ENCODE measurements around the gene KLK15. TPM values are rescaled to one million over a fixed set of nuclear protein-coding genes. Genes with fewer than 3 reads are reported as not detected.

KLK15 gene

DNA sequence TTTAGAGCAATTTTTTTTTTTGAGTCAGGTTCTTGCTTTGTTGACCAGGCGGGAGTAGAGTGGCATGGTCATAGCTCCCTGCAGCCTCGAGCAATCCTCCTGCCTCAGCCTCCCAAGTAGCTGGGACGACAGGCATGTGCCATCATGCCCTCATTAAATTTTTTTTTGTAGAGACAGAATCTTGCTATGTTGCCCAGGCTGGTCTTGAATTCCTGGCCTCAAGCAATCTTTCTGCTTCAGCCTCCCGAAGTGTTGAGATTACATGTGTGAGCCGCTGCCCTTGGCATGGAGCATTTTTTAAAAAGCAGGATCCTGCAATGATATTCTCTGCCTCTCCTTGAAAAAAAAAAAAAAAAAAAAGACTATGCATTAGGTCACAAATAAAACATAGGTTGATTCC lies 57.2 kb downstream of the KLK15 start:
- Histone ChIP-seq H4K91ac (ENCODE audit: low read depth, low read length, poor library complexity) (no peak overlapping the region), H4K8ac (ENCODE audit: low read depth, low read length) (no peak overlapping the region), H3K9me3 (replicated peaks in 1 of 2; ENCODE audit: control insufficient read depth in 2 of 2, insufficient read depth in 1 of 2, low read depth in 1 of 2, low read length in 2 of 2) (no peaks in the 10 kb centered on the region), H2BK120ac (ENCODE audit: low read depth, low read length) (no peak overlapping the region), H3K79me1 (ENCODE audit: low read depth, low read length) (no peaks in the 10 kb centered on the region), H2AK5ac (ENCODE audit: low read depth, low read length) (no peak overlapping the region), H2BK5ac (ENCODE audit: low read length) (no peak overlapping the region), H3K23ac (ENCODE audit: low read depth, low read length, poor library complexity) (no peak overlapping the region), H3K4me3 (ENCODE audit: low read length in 2 of 2) (no peak overlapping the region), H3K27ac (replicated peaks; ENCODE audit: low read length) (no peak overlapping the region), H2BK15ac (ENCODE audit: low read length) (no peak overlapping the region), H3K9ac (ENCODE audit: low read depth, low read length, poor library complexity) (no peak overlapping the region), H3K4ac (ENCODE audit: low read length) (no peak overlapping the region), H2BK12ac (ENCODE audit: low read length) (no peak overlapping the region), H3K27me3 (ENCODE audit: control insufficient read depth in 3 of 3, insufficient read depth in 3 of 3, low read depth in 1 of 3, low read length in 3 of 3) (peaks cover 3 to 45% (median 20%) of the 10 kb centered on the region in 3 experiments), H3K18ac (ENCODE audit: low read length) (no peak overlapping the region), H3K4me2 (ENCODE audit: insufficient read depth, low read length, poor library complexity, severe bottlenecking) (no peak overlapping the region), H3K4me1 (ENCODE audit: control insufficient read depth in 2 of 2, insufficient read depth in 1 of 2, low read depth in 1 of 2, low read length in 2 of 2) (peaks cover 0 to 1% of the 10 kb centered on the region in 2 donors), H2AFZ (ENCODE audit: low read length) (no peak overlapping the region), H3K36me3 (replicated peaks in 1 of 2; ENCODE audit: control insufficient read depth in 2 of 2, insufficient read depth in 2 of 2, low read length in 2 of 2) (no peaks in the 10 kb centered on the region), H3K14ac (ENCODE audit: low read length) (no peak overlapping the region)
- no peak for DNase-seq (ENCODE audit: low spot score)
- no CpG with 5 or more reads among the region's 5 CpGs for WGBS, 2 donors (ENCODE audit: extremely low coverage in 2 of 2, insufficient read length in 2 of 2, insufficient replicate concordance in 1 of 2)

Small RNA genes lying within 50 kb of the gene (small RNA-seq; reads per million reads assigned to genes)
- gene SNORD88A (ENCODE audit: insufficient read depth), result 785 reads per million, percentile 99 among the genes with 10 or more reads in this experiment
- gene SNORD88B (ENCODE audit: insufficient read depth), result not detected
- not detected for gene SNORD88C (ENCODE audit: insufficient read depth)
